MM.1S (cell line): ENCODE data around the gene AARS1.

Experiments
- DNase-seq: peaks from one replicate; pipeline ENCODE4 v3.0.0-alpha.2; 2015
- H2AFZ ChIP-seq: fragments of 300-600 bp; sonication (generic); 2 replicates; pipeline ENCODE4 v1.6.0; 2016; ENCODE audit warnings: antibody characterized with exemption, low read length
- H3F3A ChIP-seq: fragments of 300-600 bp; sonication (generic); 2 replicates; pipeline ENCODE4 v1.6.1; 2016; ENCODE audit warnings: mild to moderate bottlenecking, antibody characterized with exemption, low read length, moderate library complexity, mixed read lengths; ENCODE audit not compliant: insufficient read depth
- H3K27ac ChIP-seq: fragments of 300-600 bp; sonication (generic); 2 replicates; pipeline ENCODE4 v1.5.1; 2016; ENCODE audit warnings: mild to moderate bottlenecking, low read length
- H3K27me3 ChIP-seq: fragments of 300-600 bp; sonication (generic); replicated peaks from 2 replicates; pipeline ENCODE4 v1.6.0; 2016; ENCODE audit warnings: low read length; ENCODE audit not compliant: insufficient read depth
- H3K36me3 ChIP-seq: fragments of 300-600 bp; sonication (generic); replicated peaks from 2 replicates; pipeline ENCODE4 v1.6.1; 2016; ENCODE audit warnings: mild to moderate bottlenecking, low read length, mixed read lengths; ENCODE audit not compliant: insufficient read depth
- H3K4me1 ChIP-seq: fragments of 300-600 bp; sonication (generic); 2 replicates; pipeline ENCODE4 v1.6.1; 2016; ENCODE audit warnings: low read length, mixed read lengths
- H3K4me2 ChIP-seq: fragments of 300-600 bp; sonication (generic); 2 replicates; pipeline ENCODE4 v1.6.0; 2016; ENCODE audit warnings: low read depth, low read length
- H3K4me3 ChIP-seq: fragments of 300-600 bp; sonication (generic); 2 replicates; pipeline ENCODE4 v1.5.1; 2016; ENCODE audit warnings: low read length, mixed read lengths
- H3K79me2 ChIP-seq: fragments of 300-600 bp; sonication (generic); 2 replicates; pipeline ENCODE4 v1.6.1; 2016; ENCODE audit warnings: mixed run types, low read length, mixed read lengths
- H3K9ac ChIP-seq: fragments of 300-600 bp; sonication (generic); 2 replicates; pipeline ENCODE4 v1.6.1; 2016; ENCODE audit warnings: low read length, mixed read lengths
- H3K9me2 ChIP-seq: fragments of 300-600 bp; sonication (generic); replicated peaks from 2 replicates; pipeline ENCODE4 v1.6.1; 2016; ENCODE audit warnings: mild to moderate bottlenecking, low read length, mixed read lengths; ENCODE audit not compliant: insufficient read depth
- H3K9me3 ChIP-seq: fragments of 300-600 bp; sonication (generic); replicated peaks from 2 replicates; pipeline ENCODE4 v1.6.1; 2016; ENCODE audit warnings: mild to moderate bottlenecking, low read length, mixed read lengths; ENCODE audit not compliant: insufficient read depth
- H4K20me1 ChIP-seq: fragments of 300-600 bp; sonication (generic); 2 replicates; pipeline ENCODE4 v1.6.1; 2016; ENCODE audit warnings: mild to moderate bottlenecking, low read length, moderate library complexity, mixed read lengths; ENCODE audit not compliant: insufficient read depth
- EZH2 ChIP-seq: fragments of 300-600 bp; sonication (generic); optimal IDR thresholded peaks from 2 replicates; pipeline ENCODE3; 2017; ENCODE audit warnings: low read depth, mild to moderate bottlenecking, antibody characterized with exemption, low read length, mixed read lengths
- EZH2phosphoT487 ChIP-seq: fragments of 300-600 bp; sonication (generic); IDR thresholded peaks from 2 replicates; pipeline ENCODE4 v1.6.1; 2018; ENCODE audit warnings: antibody characterized with exemption, low read length
- TF ChIP-seq, protein P1 (sequence below): fragments of 300-600 bp; sonication (generic); IDR thresholded peaks from 2 replicates; pipeline ENCODE4 v1.5.1; 2016; ENCODE audit warnings: antibody characterized with exemption, low read length, mixed read lengths

Gene AARS1

DNA sequence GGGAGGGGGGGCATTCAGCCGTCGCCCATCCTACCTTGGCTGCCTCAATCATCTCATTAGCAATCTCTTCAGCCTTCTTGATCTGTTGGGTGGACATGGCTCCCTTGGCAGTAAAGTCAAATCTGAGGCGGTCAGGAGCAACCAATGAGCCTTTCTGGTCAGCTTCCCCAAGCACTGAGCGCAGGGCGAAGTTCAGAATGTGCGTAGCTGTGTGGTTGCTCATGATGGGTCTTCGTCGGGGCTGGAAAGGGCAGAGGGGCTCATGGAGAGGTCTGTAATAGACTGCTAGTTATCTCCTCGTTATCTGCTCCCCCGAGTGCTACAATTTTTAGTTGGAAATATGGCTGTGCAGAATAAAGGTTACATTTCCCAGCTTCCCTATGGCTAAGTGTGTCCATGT lies 30.4 kb downstream of the AARS1 start:
- Histone ChIP-seq H3K27me3 (no peaks in the 10 kb centered on the region), H3F3A (peaks cover 10% of the 10 kb centered on the region; the same call in 1 of the 2 replicates), H3K4me1 (no peaks in the 10 kb centered on the region), H4K20me1 (no peaks in the 10 kb centered on the region), H3K9ac (no peak overlapping the region), H3K9me2 (no peaks in the 10 kb centered on the region), H3K79me2 (no peaks in the 10 kb centered on the region), H2AFZ (no peak overlapping the region), H3K9me3 (no peaks in the 10 kb centered on the region), H3K4me3 (no peak overlapping the region), H3K27ac (no peak overlapping the region), H3K36me3 (peaks cover 16% of the 10 kb centered on the region), H3K4me2 (no peak overlapping the region)
- DNase-seq = no peak
- TF ChIP-seq EZH2phosphoT487 (no peak), EZH2 (no peak)
- TF ChIP-seq, protein P1, sequence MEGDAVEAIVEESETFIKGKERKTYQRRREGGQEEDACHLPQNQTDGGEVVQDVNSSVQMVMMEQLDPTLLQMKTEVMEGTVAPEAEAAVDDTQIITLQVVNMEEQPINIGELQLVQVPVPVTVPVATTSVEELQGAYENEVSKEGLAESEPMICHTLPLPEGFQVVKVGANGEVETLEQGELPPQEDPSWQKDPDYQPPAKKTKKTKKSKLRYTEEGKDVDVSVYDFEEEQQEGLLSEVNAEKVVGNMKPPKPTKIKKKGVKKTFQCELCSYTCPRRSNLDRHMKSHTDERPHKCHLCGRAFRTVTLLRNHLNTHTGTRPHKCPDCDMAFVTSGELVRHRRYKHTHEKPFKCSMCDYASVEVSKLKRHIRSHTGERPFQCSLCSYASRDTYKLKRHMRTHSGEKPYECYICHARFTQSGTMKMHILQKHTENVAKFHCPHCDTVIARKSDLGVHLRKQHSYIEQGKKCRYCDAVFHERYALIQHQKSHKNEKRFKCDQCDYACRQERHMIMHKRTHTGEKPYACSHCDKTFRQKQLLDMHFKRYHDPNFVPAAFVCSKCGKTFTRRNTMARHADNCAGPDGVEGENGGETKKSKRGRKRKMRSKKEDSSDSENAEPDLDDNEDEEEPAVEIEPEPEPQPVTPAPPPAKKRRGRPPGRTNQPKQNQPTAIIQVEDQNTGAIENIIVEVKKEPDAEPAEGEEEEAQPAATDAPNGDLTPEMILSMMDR = no peak

DNA sequence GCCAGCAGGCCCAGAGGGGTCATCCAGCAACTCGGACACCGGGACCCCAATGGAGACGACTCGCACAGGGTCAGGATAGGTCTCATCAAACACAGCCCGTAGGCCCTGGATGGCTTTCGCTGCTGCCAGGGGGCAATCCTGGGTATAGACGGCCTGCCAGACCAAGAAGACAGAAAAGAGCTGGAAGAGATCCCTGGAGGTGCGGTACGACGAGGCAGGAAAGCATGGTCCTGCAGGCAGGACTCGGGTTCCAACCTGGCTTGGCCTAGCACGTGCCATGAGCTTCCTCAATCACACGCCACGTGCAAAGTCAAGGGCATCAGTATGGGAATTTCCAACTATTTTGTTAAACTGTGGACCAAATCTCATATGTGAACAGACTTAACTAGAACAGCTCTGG lies 31.2 kb downstream of the AARS1 start:
- TF ChIP-seq, protein P1 = no peak
- TF ChIP-seq EZH2phosphoT487 (no peak), EZH2 (no peak)
- H3K27ac ChIP-seq = no peak overlapping the region
- H3K36me3 ChIP-seq = peaks cover 19% of the 10 kb centered on the region
- H3K4me3 ChIP-seq = no peak overlapping the region
- H3K79me2 ChIP-seq = no peaks in the 10 kb centered on the region
- H3K4me2 ChIP-seq = no peak overlapping the region
- H3K4me1 ChIP-seq = no peaks in the 10 kb centered on the region
- H3K9ac ChIP-seq = no peak overlapping the region
- peaks cover 15% of the 10 kb centered on the region; the same call in 1 of the 2 replicates for H3F3A ChIP-seq
- no peak overlapping the region for H2AFZ ChIP-seq
- no peaks in the 10 kb centered on the region for H3K9me3 ChIP-seq
- no peaks in the 10 kb centered on the region for H3K27me3 ChIP-seq
- H4K20me1 ChIP-seq = no peaks in the 10 kb centered on the region
- no peak for DNase-seq
- H3K9me2 ChIP-seq = no peaks in the 10 kb centered on the region

DNA sequence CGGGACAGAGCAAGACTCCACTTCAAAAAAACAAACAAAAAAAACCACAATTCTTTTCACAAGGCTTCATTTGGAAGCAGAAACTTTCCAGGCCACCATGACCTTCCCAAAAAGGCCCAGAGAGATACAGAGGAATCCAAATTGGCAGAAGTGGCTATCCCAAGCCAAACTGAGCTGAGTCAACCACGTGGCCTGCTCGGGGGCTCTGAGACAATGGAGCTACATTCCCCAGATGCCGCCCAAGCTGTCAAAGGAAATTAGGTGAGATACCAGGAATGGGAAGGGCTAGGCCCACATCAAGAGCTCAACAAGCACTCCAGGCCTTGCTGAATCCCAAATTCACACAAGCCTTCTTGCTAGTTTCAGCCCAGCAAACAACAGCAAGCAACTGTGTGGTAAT lies 31.9 kb downstream of the AARS1 start:
- peaks cover 21% of the 10 kb centered on the region for H3K36me3 ChIP-seq
- H3K9me3 ChIP-seq = no peaks in the 10 kb centered on the region
- H4K20me1 ChIP-seq = no peaks in the 10 kb centered on the region
- no peak for DNase-seq
- no peak overlapping the region for H3K9ac ChIP-seq
- no peaks in the 10 kb centered on the region for H3K27me3 ChIP-seq
- H3K4me1 ChIP-seq = no peaks in the 10 kb centered on the region
- H3F3A ChIP-seq = peaks cover 21% of the 10 kb centered on the region
- TF ChIP-seq, protein P1 = no peak
- TF ChIP-seq EZH2phosphoT487 (no peak), EZH2 (no peak)
- no peak overlapping the region for H3K4me2 ChIP-seq
- H3K79me2 ChIP-seq = no peaks in the 10 kb centered on the region
- no peak overlapping the region for H3K27ac ChIP-seq
- H3K4me3 ChIP-seq = no peak overlapping the region
- H3K9me2 ChIP-seq = no peaks in the 10 kb centered on the region
- no peak overlapping the region for H2AFZ ChIP-seq
